Tibial nerve (tissue), 4 donors: ENCODE measurements around the gene SAA4.

Source experiments
- EP300 ChIP-seq, 2 donors: sonication (generic); formaldehyde crosslinking; IDR thresholded peaks; one replicate each; pipeline ENCODE4 v1.6.1; 2017; ENCODE audit warnings: antibody characterized with exemption in 2 of 2, mild to moderate bottlenecking in 1 of 2
- POLR2A ChIP-seq, 2 donors: fragments of 450-650 bp; IDR thresholded peaks; one replicate each; pipeline ENCODE4 v1.6.1; 2017; ENCODE audit warnings: antibody characterized with exemption in 2 of 2, mild to moderate bottlenecking in 2 of 2, moderate library complexity in 2 of 2
- TF ChIP-seq, protein P1 (sequence below), 5 experiments: fragments of 200-600 bp in 3 of 5; fragments of 450-650 bp in 2 of 5; sonication (generic) in 3 of 5; IDR thresholded peaks; one replicate each; pipeline ENCODE4 v1.5.1; 2016 to 2019; ENCODE audit warnings: antibody characterized with exemption in 5 of 5, mild to moderate bottlenecking in 3 of 5, moderate library complexity in 2 of 5

DNA sequence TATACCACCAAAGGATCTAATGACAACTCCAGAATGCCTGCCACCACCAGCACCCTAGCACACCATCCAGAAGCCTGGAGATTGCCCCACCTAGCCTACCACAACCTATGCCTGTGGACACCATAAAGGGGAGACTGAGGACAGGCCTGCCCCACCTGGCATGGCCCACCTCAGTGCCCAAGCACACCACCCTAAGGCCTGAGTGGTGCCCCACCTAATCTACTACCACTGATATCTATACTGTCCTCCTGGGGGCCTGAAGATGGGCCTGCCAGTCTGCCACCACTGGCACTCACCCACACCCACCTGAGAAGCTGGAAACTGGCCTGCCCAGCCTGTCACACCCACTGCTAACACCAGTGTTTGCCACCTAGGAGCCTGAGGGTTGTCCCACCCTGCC, 31.8 kb downstream of the SAA4 start:
- TF ChIP-seq, protein P1, sequence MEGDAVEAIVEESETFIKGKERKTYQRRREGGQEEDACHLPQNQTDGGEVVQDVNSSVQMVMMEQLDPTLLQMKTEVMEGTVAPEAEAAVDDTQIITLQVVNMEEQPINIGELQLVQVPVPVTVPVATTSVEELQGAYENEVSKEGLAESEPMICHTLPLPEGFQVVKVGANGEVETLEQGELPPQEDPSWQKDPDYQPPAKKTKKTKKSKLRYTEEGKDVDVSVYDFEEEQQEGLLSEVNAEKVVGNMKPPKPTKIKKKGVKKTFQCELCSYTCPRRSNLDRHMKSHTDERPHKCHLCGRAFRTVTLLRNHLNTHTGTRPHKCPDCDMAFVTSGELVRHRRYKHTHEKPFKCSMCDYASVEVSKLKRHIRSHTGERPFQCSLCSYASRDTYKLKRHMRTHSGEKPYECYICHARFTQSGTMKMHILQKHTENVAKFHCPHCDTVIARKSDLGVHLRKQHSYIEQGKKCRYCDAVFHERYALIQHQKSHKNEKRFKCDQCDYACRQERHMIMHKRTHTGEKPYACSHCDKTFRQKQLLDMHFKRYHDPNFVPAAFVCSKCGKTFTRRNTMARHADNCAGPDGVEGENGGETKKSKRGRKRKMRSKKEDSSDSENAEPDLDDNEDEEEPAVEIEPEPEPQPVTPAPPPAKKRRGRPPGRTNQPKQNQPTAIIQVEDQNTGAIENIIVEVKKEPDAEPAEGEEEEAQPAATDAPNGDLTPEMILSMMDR (IDR thresholded peaks at IDR 0.05), result no peak
- TF ChIP-seq EP300 (IDR thresholded peaks at IDR 0.05), result no peak
- no peak for TF ChIP-seq POLR2A (IDR thresholded peaks at IDR 0.05)
